ENCODE results near the gene OVCA2.

Gene OVCA2

DNA sequence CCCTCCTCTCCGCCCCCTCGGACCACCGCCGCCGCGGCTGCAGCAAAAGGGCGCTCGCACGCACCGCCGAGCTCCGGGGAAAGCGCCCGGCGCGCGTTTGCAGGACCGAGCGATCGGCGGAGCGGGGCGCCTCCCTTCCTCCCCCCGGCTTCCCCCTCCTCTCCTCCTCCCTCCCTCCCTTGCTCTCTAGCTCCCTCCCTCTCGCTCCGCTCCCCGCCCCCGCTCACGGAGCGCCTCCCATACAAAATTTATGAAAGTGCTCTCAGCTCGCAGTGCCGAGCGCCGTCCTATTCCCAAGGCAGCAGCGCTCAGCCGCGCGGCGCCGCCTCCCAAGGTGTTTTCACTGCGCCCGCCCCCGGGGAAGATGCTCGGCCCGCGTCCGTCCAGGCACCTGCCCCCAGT, 16.6 kb upstream of the OVCA2 start, which contains the start of gene RTN4RL1 (continued):
- TF ChIP-seq ZNF138 (tag by site-specific recombination; IDR thresholded peaks at IDR 0.05; ENCODE audit: borderline replicate concordance) (no peak), ZNF677 (tag by site-specific recombination; IDR thresholded peaks at IDR 0.05) (no peak), GLIS2 (tag by site-specific recombination; IDR thresholded peaks at IDR 0.05) (peak; percentile 60; the same call in 1 of the 2 replicates), ZFP69B (tag by site-specific recombination; IDR thresholded peaks at IDR 0.05) (no peak), ZNF792 (tag by site-specific recombination; IDR thresholded peaks at IDR 0.05) (no peak), ZNF544 (tag by site-specific recombination; IDR thresholded peaks at IDR 0.05) (no peak), ZNF202 (tag by site-specific recombination; IDR thresholded peaks at IDR 0.05; ENCODE audit: borderline replicate concordance) (no peak), ZSCAN30 (tag by site-specific recombination; IDR thresholded peaks at IDR 0.05) (0 out of 2 replicates have a peak, but pooled peaks have one; percentile 10), ZNF23 (tag by site-specific recombination; IDR thresholded peaks at IDR 0.05; ENCODE audit: borderline replicate concordance) (no peak), ZNF501 (tag by site-specific recombination; IDR thresholded peaks at IDR 0.05) (0 out of 2 replicates have a peak, but pooled peaks have one; percentile 12), ZNF530 (tag by site-specific recombination; IDR thresholded peaks at IDR 0.05; ENCODE audit: low read depth) (no peak), ZNF76 (tag by site-specific recombination; IDR thresholded peaks at IDR 0.05; ENCODE audit: borderline replicate concordance, low read depth) (no peak), ZNF121 (tag by site-specific recombination; IDR thresholded peaks at IDR 0.05) (no peak), KLF9 (tag by site-specific recombination; IDR thresholded peaks at IDR 0.05; ENCODE audit: low read depth) (peak; percentile 62), ZNF10 (tag by site-specific recombination; IDR thresholded peaks at IDR 0.05) (no peak), GFI1B (tag by site-specific recombination; IDR thresholded peaks at IDR 0.05) (no peak), ZNF843 (tag by site-specific recombination; IDR thresholded peaks at IDR 0.05) (peak; percentile 39; the same call in 1 of the 2 replicates), ZNF555 (tag by site-specific recombination; conservative IDR thresholded peaks at IDR 0.05) (no peak), ZFP37 (tag by site-specific recombination; IDR thresholded peaks at IDR 0.05) (no peak), ZNF426 (tag by site-specific recombination; IDR thresholded peaks at IDR 0.05) (no peak), SCRT1 (tag by site-specific recombination; IDR thresholded peaks at IDR 0.05; ENCODE audit: borderline replicate concordance) (no peak), ZNF239 (tag by site-specific recombination; IDR thresholded peaks at IDR 0.05) (no peak)
- TF ChIP-seq, protein P1, sequence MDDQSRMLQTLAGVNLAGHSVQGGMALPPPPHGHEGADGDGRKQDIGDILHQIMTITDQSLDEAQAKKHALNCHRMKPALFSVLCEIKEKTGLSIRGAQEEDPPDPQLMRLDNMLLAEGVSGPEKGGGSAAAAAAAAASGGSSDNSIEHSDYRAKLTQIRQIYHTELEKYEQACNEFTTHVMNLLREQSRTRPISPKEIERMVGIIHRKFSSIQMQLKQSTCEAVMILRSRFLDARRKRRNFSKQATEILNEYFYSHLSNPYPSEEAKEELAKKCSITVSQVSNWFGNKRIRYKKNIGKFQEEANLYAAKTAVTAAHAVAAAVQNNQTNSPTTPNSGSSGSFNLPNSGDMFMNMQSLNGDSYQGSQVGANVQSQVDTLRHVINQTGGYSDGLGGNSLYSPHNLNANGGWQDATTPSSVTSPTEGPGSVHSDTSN (CRISPR knock-in tag; IDR thresholded peaks at IDR 0.05) = no peak
- TF ChIP-seq, protein P2, sequence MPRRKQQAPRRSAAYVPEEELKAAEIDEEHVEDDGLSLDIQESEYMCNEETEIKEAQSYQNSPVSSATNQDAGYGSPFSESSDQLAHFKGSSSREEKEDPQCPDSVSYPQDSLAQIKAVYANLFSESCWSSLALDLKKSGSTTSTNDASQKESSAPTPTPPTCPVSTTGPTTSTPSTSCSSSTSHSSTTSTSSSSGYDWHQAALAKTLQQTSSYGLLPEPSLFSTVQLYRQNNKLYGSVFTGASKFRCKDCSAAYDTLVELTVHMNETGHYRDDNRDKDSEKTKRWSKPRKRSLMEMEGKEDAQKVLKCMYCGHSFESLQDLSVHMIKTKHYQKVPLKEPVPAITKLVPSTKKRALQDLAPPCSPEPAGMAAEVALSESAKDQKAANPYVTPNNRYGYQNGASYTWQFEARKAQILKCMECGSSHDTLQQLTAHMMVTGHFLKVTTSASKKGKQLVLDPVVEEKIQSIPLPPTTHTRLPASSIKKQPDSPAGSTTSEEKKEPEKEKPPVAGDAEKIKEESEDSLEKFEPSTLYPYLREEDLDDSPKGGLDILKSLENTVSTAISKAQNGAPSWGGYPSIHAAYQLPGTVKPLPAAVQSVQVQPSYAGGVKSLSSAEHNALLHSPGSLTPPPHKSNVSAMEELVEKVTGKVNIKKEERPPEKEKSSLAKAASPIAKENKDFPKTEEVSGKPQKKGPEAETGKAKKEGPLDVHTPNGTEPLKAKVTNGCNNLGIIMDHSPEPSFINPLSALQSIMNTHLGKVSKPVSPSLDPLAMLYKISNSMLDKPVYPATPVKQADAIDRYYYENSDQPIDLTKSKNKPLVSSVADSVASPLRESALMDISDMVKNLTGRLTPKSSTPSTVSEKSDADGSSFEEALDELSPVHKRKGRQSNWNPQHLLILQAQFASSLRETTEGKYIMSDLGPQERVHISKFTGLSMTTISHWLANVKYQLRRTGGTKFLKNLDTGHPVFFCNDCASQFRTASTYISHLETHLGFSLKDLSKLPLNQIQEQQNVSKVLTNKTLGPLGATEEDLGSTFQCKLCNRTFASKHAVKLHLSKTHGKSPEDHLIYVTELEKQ (tag by site-specific recombination; IDR thresholded peaks at IDR 0.05; ENCODE audit: borderline replicate concordance) = no peak
- TF ChIP-seq, protein P3, sequence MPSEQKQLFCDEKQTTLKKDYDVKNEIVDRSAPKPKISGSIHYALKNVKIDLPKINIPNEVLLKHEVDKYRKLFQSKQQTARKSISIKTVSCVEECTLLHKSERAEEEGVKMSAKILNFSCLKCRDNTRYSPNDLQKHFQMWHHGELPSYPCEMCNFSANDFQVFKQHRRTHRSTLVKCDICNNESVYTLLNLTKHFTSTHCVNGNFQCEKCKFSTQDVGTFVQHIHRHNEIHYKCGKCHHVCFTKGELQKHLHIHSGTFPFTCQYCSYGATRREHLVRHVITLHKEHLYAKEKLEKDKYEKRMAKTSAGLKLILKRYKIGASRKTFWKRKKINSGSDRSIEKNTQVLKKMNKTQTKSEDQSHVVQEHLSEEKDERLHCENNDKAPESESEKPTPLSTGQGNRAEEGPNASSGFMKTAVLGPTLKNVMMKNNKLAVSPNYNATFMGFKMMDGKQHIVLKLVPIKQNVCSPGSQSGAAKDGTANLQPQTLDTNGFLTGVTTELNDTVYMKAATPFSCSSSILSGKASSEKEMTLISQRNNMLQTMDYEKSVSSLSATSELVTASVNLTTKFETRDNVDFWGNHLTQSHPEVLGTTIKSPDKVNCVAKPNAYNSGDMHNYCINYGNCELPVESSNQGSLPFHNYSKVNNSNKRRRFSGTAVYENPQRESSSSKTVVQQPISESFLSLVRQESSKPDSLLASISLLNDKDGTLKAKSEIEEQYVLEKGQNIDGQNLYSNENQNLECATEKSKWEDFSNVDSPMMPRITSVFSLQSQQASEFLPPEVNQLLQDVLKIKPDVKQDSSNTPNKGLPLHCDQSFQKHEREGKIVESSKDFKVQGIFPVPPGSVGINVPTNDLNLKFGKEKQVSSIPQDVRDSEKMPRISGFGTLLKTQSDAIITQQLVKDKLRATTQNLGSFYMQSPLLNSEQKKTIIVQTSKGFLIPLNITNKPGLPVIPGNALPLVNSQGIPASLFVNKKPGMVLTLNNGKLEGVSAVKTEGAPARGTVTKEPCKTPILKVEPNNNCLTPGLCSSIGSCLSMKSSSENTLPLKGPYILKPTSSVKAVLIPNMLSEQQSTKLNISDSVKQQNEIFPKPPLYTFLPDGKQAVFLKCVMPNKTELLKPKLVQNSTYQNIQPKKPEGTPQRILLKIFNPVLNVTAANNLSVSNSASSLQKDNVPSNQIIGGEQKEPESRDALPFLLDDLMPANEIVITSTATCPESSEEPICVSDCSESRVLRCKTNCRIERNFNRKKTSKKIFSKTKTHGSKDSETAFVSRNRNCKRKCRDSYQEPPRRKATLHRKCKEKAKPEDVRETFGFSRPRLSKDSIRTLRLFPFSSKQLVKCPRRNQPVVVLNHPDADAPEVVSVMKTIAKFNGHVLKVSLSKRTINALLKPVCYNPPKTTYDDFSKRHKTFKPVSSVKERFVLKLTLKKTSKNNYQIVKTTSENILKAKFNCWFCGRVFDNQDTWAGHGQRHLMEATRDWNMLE (tag by site-specific recombination; conservative IDR thresholded peaks at IDR 0.05; ENCODE audit: low read depth) = no peak
- TF ChIP-seq, protein P4, sequence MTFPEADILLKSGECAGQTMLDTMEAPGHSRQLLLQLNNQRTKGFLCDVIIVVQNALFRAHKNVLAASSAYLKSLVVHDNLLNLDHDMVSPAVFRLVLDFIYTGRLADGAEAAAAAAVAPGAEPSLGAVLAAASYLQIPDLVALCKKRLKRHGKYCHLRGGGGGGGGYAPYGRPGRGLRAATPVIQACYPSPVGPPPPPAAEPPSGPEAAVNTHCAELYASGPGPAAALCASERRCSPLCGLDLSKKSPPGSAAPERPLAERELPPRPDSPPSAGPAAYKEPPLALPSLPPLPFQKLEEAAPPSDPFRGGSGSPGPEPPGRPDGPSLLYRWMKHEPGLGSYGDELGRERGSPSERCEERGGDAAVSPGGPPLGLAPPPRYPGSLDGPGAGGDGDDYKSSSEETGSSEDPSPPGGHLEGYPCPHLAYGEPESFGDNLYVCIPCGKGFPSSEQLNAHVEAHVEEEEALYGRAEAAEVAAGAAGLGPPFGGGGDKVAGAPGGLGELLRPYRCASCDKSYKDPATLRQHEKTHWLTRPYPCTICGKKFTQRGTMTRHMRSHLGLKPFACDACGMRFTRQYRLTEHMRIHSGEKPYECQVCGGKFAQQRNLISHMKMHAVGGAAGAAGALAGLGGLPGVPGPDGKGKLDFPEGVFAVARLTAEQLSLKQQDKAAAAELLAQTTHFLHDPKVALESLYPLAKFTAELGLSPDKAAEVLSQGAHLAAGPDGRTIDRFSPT (tag by site-specific recombination; IDR thresholded peaks at IDR 0.05) = no peak
